ENCODE data around the gene TMEM139.

Gene TMEM139

GRCh38 chr7:143325240-143325639 is 40.5 kb downstream of the TMEM139 start:
- no peak for DNase-seq (ENCODE audit: low spot score)

- DNase-seq (ENCODE audit: low spot score): no peak
Observed at GRCh38 chr7:143327903-143328302, 43.1 kb downstream of the TMEM139 start.

GRCh38 chr7:143329471-143330170 is 44.9 kb downstream of the TMEM139 start:
- DNase-seq (ENCODE audit: low spot score): no peak

GRCh38 chr7:143331179-143331801 is 46.5 kb downstream of the TMEM139 start:
- DNase-seq (ENCODE audit: low spot score): no peak

GRCh38 chr7:143334244-143334643 is 49.5 kb downstream of the TMEM139 start:
- no peak for DNase-seq (ENCODE audit: low spot score)

- DNase-seq (ENCODE audit: low spot score): no peak
Observed at GRCh38 chr7:143337216-143337615, 52.5 kb downstream of the TMEM139 start.
